Mesothelial cell of epicardium (in vitro differentiated cells): ENCODE data around the gene OXGR1. TPM values are rescaled to one million over a fixed set of nuclear protein-coding genes. Genes with fewer than 3 reads are reported as not detected.
A peak's percentile ranks its signal among the peaks of the same experiment; 100 is the strongest.

ENCODE experiments used
- DNase-seq, 2 experiments: peaks; one replicate each; pipeline ENCODE4 v3.0.0; 2021; ENCODE audit warnings: low spot score in 2 of 2; ENCODE audit not compliant: unreplicated experiment in 2 of 2
- H3K27ac Mint-ChIP-seq: 2 replicates; pipeline ENCODE4 v1.8.0; 2021; ENCODE audit warnings: mixed read lengths
- H3K27me3 Mint-ChIP-seq: 2 replicates; pipeline ENCODE4 v1.8.0; 2021; ENCODE audit warnings: low read depth, mixed read lengths
- H3K36me3 Mint-ChIP-seq: 2 replicates; pipeline ENCODE4 v1.8.0; 2021; ENCODE audit warnings: mixed read lengths
- H3K4me1 Mint-ChIP-seq: 2 replicates; pipeline ENCODE4 v1.8.0; 2021; ENCODE audit warnings: mixed read lengths
- H3K4me3 Mint-ChIP-seq: 2 replicates; pipeline ENCODE4 v1.8.0; 2021; ENCODE audit warnings: mild to moderate bottlenecking, moderate library complexity, mixed read lengths
- H3K9me3 Mint-ChIP-seq: 2 replicates; pipeline ENCODE4 v1.8.0; 2021; ENCODE audit warnings: mixed read lengths
- CTCF ChIP-seq: fragments of 200-600 bp; sonication (generic); IDR thresholded peaks from one replicate; pipeline ENCODE4 v1.5.0; 2021; ENCODE audit warnings: antibody characterized with exemption; ENCODE audit not compliant: unreplicated experiment
- total RNA-seq: library from RNA; stranded (reverse); gene quantifications from 3 replicates; pipeline ENCODE4 v1.2.1, GENCODE V29; 2021

Gene OXGR1
- total RNA-seq, result 0.18 to 0.38 TPM (median 0.35 TPM) in 3 replicates

DNA sequence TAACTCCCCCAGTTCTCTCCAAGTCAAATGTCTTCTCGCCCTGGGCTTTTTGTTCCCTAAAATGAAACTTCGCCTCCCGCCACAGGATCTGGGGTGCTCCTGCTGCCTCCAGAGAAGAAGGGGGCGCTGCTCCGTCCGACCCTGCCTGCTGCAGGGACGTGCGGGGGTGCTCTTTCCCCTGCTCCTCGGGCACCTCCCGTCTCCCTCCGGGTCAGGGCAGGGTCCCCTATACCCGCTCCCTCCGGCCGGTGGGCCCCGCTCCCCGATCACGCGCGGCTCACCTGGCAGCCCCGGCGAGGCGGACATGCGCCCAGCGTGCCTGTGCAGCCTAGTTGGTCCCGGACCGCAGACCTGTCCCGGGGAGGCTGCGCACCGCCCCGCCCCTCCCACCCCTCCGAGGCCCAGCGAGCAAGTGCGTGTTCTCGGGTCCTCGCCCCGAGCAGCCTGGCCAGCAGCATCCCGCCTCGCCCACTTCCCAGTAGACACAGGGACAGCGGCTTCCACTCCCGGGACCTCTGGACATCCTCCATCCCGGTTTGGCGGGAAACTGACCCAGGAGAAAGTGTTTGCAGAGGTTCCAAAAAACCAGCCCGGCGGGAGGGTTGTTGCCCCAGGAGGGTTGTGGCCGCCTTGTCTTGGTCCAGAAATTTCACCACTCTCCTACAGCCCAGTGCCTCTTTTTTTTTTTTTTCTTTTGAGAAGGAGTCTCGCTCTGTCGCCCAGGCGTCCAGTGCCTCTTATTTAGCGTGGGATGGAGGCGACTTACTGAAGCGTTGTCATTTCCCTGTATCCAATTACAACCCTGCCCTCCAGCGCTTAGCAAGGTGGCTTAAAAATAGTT, at the start of gene OXGR1:
Gene OXGR1, minus strand, starts transcription at position 460 of the 841 bp plus-strand sequence. CDS start 6,717 bp downstream, outside the sequence.
- peak within 1 kb of the TSS; percentile 69 for H3K4me3 Mint-ChIP-seq

DNA sequence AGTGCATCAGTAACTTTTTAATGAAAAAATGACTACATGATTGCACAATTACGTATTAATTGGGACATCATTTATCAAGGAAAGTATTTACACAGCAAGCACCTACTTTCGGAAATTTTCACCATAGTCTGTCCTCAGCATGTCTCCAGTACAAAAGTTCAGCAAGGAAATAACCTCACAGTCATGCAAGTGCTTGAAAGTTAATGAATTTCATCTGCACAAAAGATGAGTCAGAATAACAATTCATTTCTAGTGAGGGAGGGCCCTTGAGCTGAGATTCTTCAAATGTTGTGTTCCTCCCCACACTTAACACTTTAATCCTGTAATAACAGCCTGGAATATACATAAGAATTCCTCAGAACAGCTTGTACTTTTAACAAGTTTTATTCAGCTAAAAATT, 49.0 kb upstream of the OXGR1 start:
- no peaks in the 10 kb centered on the region for H3K36me3 Mint-ChIP-seq
- H3K4me3 Mint-ChIP-seq, result no peak overlapping the region
- no peak for TF ChIP-seq CTCF
- H3K27ac Mint-ChIP-seq, result no peak overlapping the region
- no peak for DNase-seq
- H3K4me1 Mint-ChIP-seq, result no peaks in the 10 kb centered on the region
- peaks cover 5% of the 10 kb centered on the region for H3K27me3 Mint-ChIP-seq
- no peaks in the 10 kb centered on the region for H3K9me3 Mint-ChIP-seq

More for the DNA sequence above, at the start of gene OXGR1:
- no peaks in the 10 kb centered on the region for H3K36me3 Mint-ChIP-seq
- no peak within 1 kb of the TSS for H3K27ac Mint-ChIP-seq
- peaks cover 15% of the 10 kb centered on the region for H3K4me1 Mint-ChIP-seq
- peak in 1 of 2 experiments; percentile 40 for DNase-seq
- H3K27me3 Mint-ChIP-seq, result peaks cover 56% of the 10 kb centered on the region
- no peak for TF ChIP-seq CTCF
- H3K9me3 Mint-ChIP-seq, result peaks cover 6% of the 10 kb centered on the region

DNA sequence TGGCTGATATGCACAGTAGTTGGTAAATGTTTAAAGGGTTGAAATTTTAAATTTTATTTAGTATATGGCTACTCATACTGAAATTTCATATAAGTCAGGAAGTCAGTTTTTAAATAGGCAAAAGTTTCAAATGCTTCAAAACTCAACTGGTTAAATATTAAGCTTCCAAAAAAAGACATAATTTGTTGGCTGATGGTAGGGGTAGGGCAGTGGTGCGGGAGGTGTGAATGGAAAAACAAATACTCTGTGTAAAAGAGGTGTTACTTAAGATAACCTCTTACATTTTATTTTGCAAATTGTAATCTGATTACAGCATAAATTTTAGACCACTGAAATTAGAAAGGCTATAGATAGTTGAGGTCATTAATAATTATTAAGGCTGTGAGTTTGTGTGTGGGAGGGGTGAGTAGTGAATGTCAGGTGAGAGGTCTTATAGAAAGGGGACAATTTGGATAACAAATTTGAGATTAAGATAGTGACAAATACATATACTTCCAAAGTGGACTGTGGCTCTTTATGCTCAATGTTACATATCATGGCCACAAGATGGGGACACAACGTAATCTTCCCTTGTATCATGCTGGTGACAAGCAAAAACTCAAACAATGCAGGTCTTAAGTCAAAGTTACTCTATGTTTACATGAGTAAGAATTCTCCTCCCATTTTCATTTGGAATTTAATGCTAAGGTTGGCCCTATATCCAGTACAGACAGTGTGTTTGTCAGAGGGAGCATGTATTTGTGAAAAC, 36.6 kb upstream of the OXGR1 start:
- no peaks in the 10 kb centered on the region for H3K27me3 Mint-ChIP-seq
- peaks cover 9% of the 10 kb centered on the region for H3K9me3 Mint-ChIP-seq
- no peaks in the 10 kb centered on the region for H3K36me3 Mint-ChIP-seq
- DNase-seq, result no peak
- H3K4me3 Mint-ChIP-seq, result no peak overlapping the region
- no peak for TF ChIP-seq CTCF
- no peak overlapping the region for H3K27ac Mint-ChIP-seq
- peaks cover 10% of the 10 kb centered on the region for H3K4me1 Mint-ChIP-seq

DNA sequence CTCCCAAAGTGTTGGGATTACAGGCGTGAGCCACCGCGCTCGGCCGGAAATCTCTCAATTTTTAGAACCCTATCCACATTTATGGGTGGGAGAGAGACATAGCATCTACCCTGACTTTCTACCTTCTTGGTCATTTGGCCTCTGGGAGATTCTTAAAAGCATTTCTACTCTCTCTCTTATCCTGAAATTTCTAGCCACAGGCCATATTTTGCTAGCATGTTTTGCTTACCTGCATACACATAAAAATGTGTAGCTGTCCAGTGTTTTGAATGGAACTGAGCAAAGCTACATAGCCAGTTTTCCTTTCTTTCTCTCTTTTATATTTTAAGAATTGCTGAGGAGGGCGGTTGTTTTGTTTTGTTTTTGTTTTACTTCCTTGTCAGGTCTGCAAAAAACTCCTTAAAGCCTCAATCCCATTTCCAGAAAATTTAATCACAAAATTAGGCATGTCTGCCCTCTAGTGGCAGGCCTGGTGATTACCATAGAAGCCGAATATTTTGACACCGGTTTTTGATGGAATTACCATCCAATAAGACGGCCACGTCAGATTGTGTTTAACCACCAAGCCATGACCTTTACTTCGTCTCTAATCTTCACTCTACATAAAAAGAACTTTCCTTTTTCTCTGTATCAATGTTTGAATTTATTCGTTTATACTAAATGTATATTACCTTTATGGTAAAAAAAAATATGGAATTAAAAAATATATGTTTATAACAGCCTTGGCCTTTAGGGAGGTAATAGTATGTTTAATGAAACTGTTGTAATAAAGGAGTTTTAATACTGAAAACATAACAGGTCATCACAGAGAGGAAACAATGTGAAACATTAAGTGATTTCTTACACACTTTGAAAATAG, 34.4 kb upstream of the OXGR1 start:
- DNase-seq, result peak; percentile 23 to 78
- Mint-ChIP-seq H3K4me1 (peaks cover 10% of the 10 kb centered on the region), H3K27ac (peak overlapping the region; percentile 45), H3K36me3 (peaks cover 2% of the 10 kb centered on the region), H3K4me3 (no peak overlapping the region), H3K27me3 (no peaks in the 10 kb centered on the region), H3K9me3 (peaks cover 7% of the 10 kb centered on the region)
- peak; percentile 97 for TF ChIP-seq CTCF

DNA sequence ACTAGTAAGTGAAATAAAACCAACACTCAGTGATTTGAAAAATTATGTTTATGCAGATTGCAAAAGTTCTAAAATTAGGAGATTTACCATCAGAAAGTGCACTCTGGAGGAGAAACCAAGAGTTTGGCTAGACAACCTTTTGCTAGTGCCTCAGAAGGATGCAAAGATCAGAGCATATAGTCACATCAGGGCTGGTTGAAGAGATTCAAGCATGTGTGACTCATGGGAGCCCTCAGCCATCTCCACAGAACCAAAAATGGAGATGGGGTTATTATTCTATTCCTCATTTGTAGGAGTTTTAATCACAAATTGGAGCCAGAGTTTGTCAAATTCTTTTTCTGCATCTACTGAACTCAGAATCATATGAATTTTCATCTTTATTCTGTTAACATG, 32.9 kb upstream of the OXGR1 start:
- Mint-ChIP-seq H3K9me3 (peaks cover 7% of the 10 kb centered on the region), H3K4me1 (peaks cover 10% of the 10 kb centered on the region), H3K36me3 (peaks cover 2% of the 10 kb centered on the region), H3K27ac (no peak overlapping the region), H3K4me3 (no peak overlapping the region), H3K27me3 (no peaks in the 10 kb centered on the region)
- TF ChIP-seq CTCF, result no peak
- no peak for DNase-seq
